Transverse colon (tissue), 4 donors: Measurements from ENCODE around the gene ACSF3. TPM values are rescaled to one million over a fixed set of nuclear protein-coding genes. Genes with fewer than 3 reads are reported as not detected.

Source experiments
- DNase-seq: peaks from one replicate; pipeline ENCODE4 v3.0.0-alpha.2; 2019
- H3K27ac ChIP-seq, 4 donors: fragments of 200-600 bp; sonication (generic); 2 replicates each; pipeline ENCODE4 v1.5.1; 2016 to 2018; ENCODE audit warnings: inconsistent platforms in 4 of 4
- H3K27me3 ChIP-seq: fragments of 200-600 bp; sonication (generic); 2 replicates; pipeline ENCODE4 v1.5.1; 2017; ENCODE audit warnings: inconsistent platforms
- H3K36me3 ChIP-seq, 4 donors: fragments of 200-600 bp; sonication (generic); 2 replicates each; pipeline ENCODE4 v1.5.1; 2017 to 2019; ENCODE audit warnings: inconsistent platforms in 4 of 4
- H3K4me1 ChIP-seq, 4 donors: fragments of 200-600 bp; sonication (generic); 2 replicates each; pipeline ENCODE4 v1.5.1; 2017 to 2020; ENCODE audit warnings: inconsistent platforms in 4 of 4
- H3K4me3 ChIP-seq, 4 donors: fragments of 200-600 bp; sonication (generic); 1 replicate in 1 of 4; 2 replicates in 3 of 4; pipeline versions ENCODE4 v1.5.1 to v1.6.1; 2017 to 2019; ENCODE audit warnings: inconsistent platforms in 4 of 4
- H3K9me3 ChIP-seq, 2 donors: fragments of 200-600 bp; sonication (generic); 2 replicates each; pipeline ENCODE4 v1.5.1; 2017 to 2019; ENCODE audit warnings: inconsistent platforms in 2 of 2
- EP300 ChIP-seq: sonication (generic); formaldehyde crosslinking; IDR thresholded peaks from one replicate; pipeline ENCODE4 v1.6.1; 2017; ENCODE audit warnings: antibody characterized with exemption, low read depth
- POLR2A ChIP-seq: fragments of 450-650 bp; IDR thresholded peaks from one replicate; pipeline ENCODE4 v1.6.1; 2016; ENCODE audit warnings: antibody characterized with exemption, mild to moderate bottlenecking, moderate library complexity
- POLR2AphosphoS5 ChIP-seq, 3 donors: sonication (generic); formaldehyde crosslinking; IDR thresholded peaks; one replicate each; pipeline ENCODE4 v1.6.1; 2016; ENCODE audit warnings: antibody characterized with exemption in 3 of 3
- WGBS, 2 donors: methylation state at CpG; one replicate each; pipeline ENCODE4 v1.1.5; 2018; ENCODE audit warnings: low coverage in 1 of 2; 5-methylcytosine and 5-hydroxymethylcytosine counted together
- in situ Hi-C, 4 donors: fragments of 200-750 bp; cut with MboI; loops; one replicate each; pipeline versions ENCODE4 v1.15.0 to v1.15.1; 2017; ENCODE audit warnings: low sequenced_read_pairs in 3 of 4, low pct_ligation_motif_present in 1 of 4, low pct_unique_long_range_greater_than_20kb in 1 of 4
- intact Hi-C: fragments of 100-400 bp; cut with DNase I; formaldehyde crosslinking; loops from one replicate; pipeline ENCODE4 v1.15.1; 2023; ENCODE audit warnings: low total_unique reads
- total RNA-seq, 4 donors: library from RNA; depleted of rRNA; stranded (reverse); fragments of >200 nt; gene quantifications; one replicate each; pipeline ENCODE4 v1.1.0, GENCODE V29; 2016
- TF ChIP-seq, protein P1 (sequence below), 5 experiments: fragments of 200-600 bp in 3 of 5; fragments of 450-650 bp in 2 of 5; sonication (generic) in 3 of 5; IDR thresholded peaks; 1 replicate in 2 of 5; 2 replicates in 3 of 5; pipeline ENCODE4 v1.5.1; 2016 to 2017; ENCODE audit warnings: antibody characterized with exemption in 5 of 5, inconsistent platforms in 3 of 5, mild to moderate bottlenecking in 2 of 5, moderate library complexity in 1 of 5

The ACSF3 gene
- total RNA-seq, 4 donors from 2014 or later: 54.5 to 120 (median 75.8) TPM

DNA sequence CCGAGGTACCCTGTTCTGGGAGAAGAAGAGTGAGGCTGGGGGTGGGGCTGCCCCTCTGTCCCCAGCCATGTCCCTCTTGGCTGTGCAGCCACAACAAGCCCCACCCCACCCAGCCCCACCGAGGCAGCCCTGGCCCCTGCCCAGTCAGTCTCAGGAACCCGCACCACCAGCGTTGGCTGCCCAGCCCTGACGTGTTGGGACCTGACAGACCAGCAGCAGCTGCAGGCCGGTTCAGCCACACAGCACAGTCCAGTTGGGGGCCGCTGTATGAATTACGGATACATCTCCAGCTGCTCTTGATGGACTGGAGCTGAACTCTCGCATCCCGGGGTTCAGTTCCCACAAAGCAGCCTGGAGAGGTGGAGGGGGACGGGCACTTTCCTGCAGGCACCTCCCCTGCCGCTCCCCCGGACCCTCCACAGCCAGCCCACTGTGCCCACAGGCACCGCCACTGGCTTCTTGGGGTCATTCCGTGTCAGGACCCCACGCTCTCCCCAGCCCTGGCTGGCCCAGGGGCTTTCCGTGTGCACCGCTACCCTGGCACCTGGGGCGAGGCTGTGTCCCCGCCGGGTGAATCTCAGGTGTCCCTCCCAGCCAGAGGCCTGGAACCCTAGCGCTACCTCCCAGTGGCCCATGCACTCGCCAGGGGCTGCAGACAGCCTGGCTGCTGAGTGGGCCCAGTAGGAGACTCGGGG, 84.9 kb downstream of the ACSF3 start:
- no peaks in the 10 kb centered on the region for H3K9me3 ChIP-seq
- intact Hi-C loops: no loop called here
- no peak for DNase-seq
- in situ Hi-C loops: no loop called here
- H3K27ac ChIP-seq: no peak overlapping the region
- TF ChIP-seq, protein P1, sequence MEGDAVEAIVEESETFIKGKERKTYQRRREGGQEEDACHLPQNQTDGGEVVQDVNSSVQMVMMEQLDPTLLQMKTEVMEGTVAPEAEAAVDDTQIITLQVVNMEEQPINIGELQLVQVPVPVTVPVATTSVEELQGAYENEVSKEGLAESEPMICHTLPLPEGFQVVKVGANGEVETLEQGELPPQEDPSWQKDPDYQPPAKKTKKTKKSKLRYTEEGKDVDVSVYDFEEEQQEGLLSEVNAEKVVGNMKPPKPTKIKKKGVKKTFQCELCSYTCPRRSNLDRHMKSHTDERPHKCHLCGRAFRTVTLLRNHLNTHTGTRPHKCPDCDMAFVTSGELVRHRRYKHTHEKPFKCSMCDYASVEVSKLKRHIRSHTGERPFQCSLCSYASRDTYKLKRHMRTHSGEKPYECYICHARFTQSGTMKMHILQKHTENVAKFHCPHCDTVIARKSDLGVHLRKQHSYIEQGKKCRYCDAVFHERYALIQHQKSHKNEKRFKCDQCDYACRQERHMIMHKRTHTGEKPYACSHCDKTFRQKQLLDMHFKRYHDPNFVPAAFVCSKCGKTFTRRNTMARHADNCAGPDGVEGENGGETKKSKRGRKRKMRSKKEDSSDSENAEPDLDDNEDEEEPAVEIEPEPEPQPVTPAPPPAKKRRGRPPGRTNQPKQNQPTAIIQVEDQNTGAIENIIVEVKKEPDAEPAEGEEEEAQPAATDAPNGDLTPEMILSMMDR (IDR thresholded peaks at IDR 0.05): no peak
- TF ChIP-seq POLR2A (no peak), POLR2AphosphoS5 (IDR thresholded peaks at IDR 0.05) (no peak), EP300 (no peak)
- no peak overlapping the region for H3K4me3 ChIP-seq
- H3K27me3 ChIP-seq: peaks cover 50% of the 10 kb centered on the region
- 57% methylated on average over 8 of the region's 24 CpGs; no CpG with 5 or more reads in 1 of the 2 donors for WGBS, 2 donors
- H3K4me1 ChIP-seq: no peaks in the 10 kb centered on the region
- no peaks in the 10 kb centered on the region for H3K36me3 ChIP-seq

DNA sequence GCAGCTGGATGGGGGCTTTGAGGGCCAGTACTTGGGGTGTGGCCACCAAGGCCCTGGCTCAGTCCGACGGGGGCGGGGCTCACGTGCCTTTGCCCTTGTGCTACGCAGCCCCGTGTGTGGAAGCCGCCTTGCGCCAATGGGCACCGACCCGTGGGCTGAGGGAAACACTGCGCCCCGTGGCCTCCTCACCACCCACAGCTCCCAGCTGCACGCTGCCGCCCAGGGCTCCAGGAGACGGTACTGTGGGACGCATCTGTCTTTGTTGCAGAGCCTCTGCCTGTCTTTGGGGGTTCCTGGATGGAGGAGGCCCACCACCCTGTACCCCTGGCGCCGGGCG, 85.5 kb downstream of the ACSF3 start:
- WGBS, 2 donors: 91% methylated on average over 19 of the region's 19 CpGs; no CpG with 5 or more reads in 1 of the 2 donors
- no peaks in the 10 kb centered on the region for H3K4me1 ChIP-seq
- peaks cover 49% of the 10 kb centered on the region for H3K27me3 ChIP-seq
- no peak overlapping the region for H3K4me3 ChIP-seq
- no peak for TF ChIP-seq POLR2A
- H3K9me3 ChIP-seq: no peaks in the 10 kb centered on the region
- in situ Hi-C loops: no loop called here
- no peaks in the 10 kb centered on the region for H3K36me3 ChIP-seq
- intact Hi-C loops: no loop called here
- no peak overlapping the region for H3K27ac ChIP-seq
- DNase-seq: no peak

DNA sequence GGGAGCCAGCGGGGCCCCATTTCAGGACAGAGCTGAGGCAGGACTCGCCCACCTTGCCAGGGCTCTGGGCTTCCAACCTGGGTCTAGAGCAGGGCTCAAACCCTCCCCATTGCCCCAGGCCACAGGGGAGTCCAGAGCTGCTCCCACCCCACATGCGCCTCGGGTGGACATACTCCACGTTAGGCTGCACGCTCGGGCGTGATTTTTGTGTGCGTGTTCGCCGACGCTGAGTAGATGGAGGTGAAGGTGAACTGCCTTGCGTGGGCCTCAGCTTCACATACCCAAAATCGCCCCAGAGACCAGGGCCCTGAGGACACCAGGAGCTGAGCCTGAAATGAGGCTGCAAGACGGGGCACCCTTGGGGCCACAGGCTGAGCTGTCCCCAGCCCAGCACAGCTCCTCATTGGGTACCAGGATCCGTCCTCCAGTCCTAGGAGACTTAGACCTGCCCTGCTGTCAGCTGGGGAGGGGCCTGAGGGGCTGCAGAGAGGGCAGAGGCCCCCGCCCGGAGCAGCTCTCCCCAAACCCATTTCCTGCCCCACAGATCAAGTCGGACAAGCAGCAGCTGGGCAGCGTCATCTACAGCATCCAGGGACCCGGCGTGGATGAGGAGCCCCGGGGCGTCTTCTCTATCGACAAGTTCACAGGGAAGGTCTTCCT, 86.1 kb downstream of the ACSF3 start:
- in situ Hi-C loops (no loop called here), intact Hi-C loops (no loop called here)
- Histone ChIP-seq H3K4me1 (no peaks in the 10 kb centered on the region), H3K36me3 (no peaks in the 10 kb centered on the region), H3K4me3 (no peak overlapping the region), H3K9me3 (no peaks in the 10 kb centered on the region), H3K27ac (no peak overlapping the region), H3K27me3 (peaks cover 45% of the 10 kb centered on the region)
- DNase-seq: no peak
- 79% methylated on average over 23 of the region's 25 CpGs; no CpG with 5 or more reads in 1 of the 2 donors for WGBS, 2 donors
- TF ChIP-seq, protein P1 (IDR thresholded peaks at IDR 0.05): no peak
- TF ChIP-seq EP300 (no peak), POLR2AphosphoS5 (IDR thresholded peaks at IDR 0.05) (no peak), POLR2A (no peak)

DNA sequence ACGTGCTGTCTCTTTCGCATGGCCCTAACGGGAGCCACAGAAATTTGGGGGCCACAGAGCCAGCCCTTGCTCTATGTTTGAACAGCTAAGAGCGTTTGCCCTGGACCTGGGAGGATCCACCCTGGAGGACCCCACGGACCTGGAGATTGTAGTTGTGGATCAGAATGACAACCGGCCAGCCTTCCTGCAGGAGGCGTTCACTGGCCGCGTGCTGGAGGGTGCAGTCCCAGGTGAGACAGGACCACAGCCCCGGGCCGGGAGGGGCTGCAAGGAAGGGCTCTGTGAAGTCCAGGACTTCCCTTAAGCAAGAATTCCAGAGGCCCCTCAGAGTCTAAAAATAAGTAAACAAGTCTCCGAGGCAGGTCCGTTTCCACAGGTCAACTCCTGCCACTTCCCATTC, 89.8 kb downstream of the ACSF3 start:
- intact Hi-C loops (no loop called here), in situ Hi-C loops (no loop called here)
- DNase-seq: no peak
- TF ChIP-seq POLR2AphosphoS5 (IDR thresholded peaks at IDR 0.05) (no peak), EP300 (no peak), POLR2A (no peak)
- TF ChIP-seq, protein P1 (IDR thresholded peaks at IDR 0.05): no peak
- Histone ChIP-seq H3K4me1 (no peaks in the 10 kb centered on the region), H3K4me3 (no peak overlapping the region), H3K36me3 (no peaks in the 10 kb centered on the region), H3K27me3 (peaks cover 21% of the 10 kb centered on the region), H3K27ac (no peak overlapping the region), H3K9me3 (no peaks in the 10 kb centered on the region)
- WGBS, 2 donors: 40% methylated on average over 13 of the region's 13 CpGs; no CpG with 5 or more reads in 1 of the 2 donors
